Prostate gland (tissue), 2 donors: ENCODE results near the gene CCT3. TPM values are rescaled to one million over a fixed set of nuclear protein-coding genes. Genes with fewer than 3 reads are reported as not detected.

Experiments
- DNase-seq: peaks from one replicate; pipeline ENCODE4 v3.0.0-alpha.2; 2019; ENCODE audit warnings: low spot score
- H3K27ac ChIP-seq, 2 donors: fragments of 200-600 bp; sonication (generic); 2 replicates each; pipeline ENCODE4 v1.5.1; 2017 to 2019
- H3K27me3 ChIP-seq: fragments of 200-600 bp; sonication (generic); replicated peaks from 2 replicates; pipeline ENCODE4 v1.5.1; 2019; ENCODE audit not compliant: insufficient read depth
- H3K36me3 ChIP-seq, 2 donors: fragments of 200-600 bp; sonication (generic); 1 replicate in 1 of 2; 2 replicates in 1 of 2; pipeline versions ENCODE4 v1.5.1 to v1.8.1; 2017 to 2019
- H3K4me1 ChIP-seq: fragments of 200-600 bp; sonication (generic); replicated peaks from 2 replicates; pipeline ENCODE4 v1.5.1; 2019
- H3K4me3 ChIP-seq, 2 donors: fragments of 200-600 bp; sonication (generic); 2 replicates each; pipeline ENCODE4 v1.5.1; 2017 to 2019
- H3K9me3 ChIP-seq: fragments of 200-600 bp; sonication (generic); 2 replicates; pipeline ENCODE4 v1.5.1; 2017
- POLR2A ChIP-seq: fragments of 450-650 bp; IDR thresholded peaks from one replicate; pipeline ENCODE4 v1.6.1; 2016; ENCODE audit warnings: antibody characterized with exemption, mild to moderate bottlenecking
- POLR2AphosphoS5 ChIP-seq: sonication (generic); formaldehyde crosslinking; IDR thresholded peaks from one replicate; pipeline ENCODE4 v1.6.1; 2017; ENCODE audit warnings: antibody characterized with exemption
- WGBS: methylation state at CpG from one replicate; pipeline ENCODE4 v1.1.5; 2018; 5-methylcytosine and 5-hydroxymethylcytosine counted together
- intact Hi-C: fragments of 100-400 bp; cut with DNase I; formaldehyde crosslinking; loops from one replicate; pipeline ENCODE4 v1.14.2; 2022
- total RNA-seq, 2 donors: library from RNA; depleted of rRNA; stranded (reverse); fragments of >200 nt; gene quantifications; one replicate each; pipeline ENCODE4 v1.1.0, GENCODE V29; 2016
- TF ChIP-seq, protein P1 (sequence below), 4 experiments: fragments of 200-600 bp in 2 of 4; fragments of 450-650 bp in 2 of 4; sonication (generic) in 2 of 4; IDR thresholded peaks; 1 replicate in 3 of 4; 2 replicates in 1 of 4; pipeline ENCODE4 v1.5.1; 2016 to 2019; ENCODE audit warnings: antibody characterized with exemption in 4 of 4, mild to moderate bottlenecking in 2 of 4, moderate library complexity in 2 of 4

The CCT3 gene
- total RNA-seq, 2 donors from 2014 or later = 144 to 167 TPM

DNA sequence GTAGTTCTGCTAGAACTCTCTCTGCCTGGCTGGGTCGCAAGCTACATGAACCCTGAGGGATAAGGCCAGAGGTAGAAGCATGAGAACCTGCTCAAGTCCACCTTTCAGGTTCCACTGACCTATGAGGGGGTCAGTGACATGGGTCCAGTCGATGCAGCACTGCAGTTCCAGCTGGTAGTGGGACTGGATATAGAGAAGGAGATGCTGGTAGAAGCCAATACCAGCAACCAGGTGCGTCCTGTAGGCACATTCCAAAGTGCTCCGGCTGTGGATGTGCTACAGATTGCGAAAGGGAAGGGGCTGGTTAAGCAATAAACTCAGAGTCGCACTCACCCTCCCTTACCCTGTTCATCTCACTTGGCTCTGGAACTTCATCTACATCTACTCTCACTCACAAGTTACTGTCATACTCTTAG, 61.1 kb downstream of the CCT3 start:
- WGBS = 66% methylated on average over 6 of the region's 6 CpGs
- Histone ChIP-seq H3K36me3 (peaks cover 8 to 19% of the 10 kb centered on the region in 2 donors), H3K4me1 (no peaks in the 10 kb centered on the region), H3K27me3 (no peaks in the 10 kb centered on the region), H3K9me3 (no peaks in the 10 kb centered on the region), H3K27ac (no peak overlapping the region), H3K4me3 (no peak overlapping the region)
- TF ChIP-seq POLR2AphosphoS5 (no peak), POLR2A (no peak)
- TF ChIP-seq, protein P1, sequence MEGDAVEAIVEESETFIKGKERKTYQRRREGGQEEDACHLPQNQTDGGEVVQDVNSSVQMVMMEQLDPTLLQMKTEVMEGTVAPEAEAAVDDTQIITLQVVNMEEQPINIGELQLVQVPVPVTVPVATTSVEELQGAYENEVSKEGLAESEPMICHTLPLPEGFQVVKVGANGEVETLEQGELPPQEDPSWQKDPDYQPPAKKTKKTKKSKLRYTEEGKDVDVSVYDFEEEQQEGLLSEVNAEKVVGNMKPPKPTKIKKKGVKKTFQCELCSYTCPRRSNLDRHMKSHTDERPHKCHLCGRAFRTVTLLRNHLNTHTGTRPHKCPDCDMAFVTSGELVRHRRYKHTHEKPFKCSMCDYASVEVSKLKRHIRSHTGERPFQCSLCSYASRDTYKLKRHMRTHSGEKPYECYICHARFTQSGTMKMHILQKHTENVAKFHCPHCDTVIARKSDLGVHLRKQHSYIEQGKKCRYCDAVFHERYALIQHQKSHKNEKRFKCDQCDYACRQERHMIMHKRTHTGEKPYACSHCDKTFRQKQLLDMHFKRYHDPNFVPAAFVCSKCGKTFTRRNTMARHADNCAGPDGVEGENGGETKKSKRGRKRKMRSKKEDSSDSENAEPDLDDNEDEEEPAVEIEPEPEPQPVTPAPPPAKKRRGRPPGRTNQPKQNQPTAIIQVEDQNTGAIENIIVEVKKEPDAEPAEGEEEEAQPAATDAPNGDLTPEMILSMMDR (IDR thresholded peaks at IDR 0.05) = no peak
- intact Hi-C loops = no loop called here
- no peak for DNase-seq

DNA sequence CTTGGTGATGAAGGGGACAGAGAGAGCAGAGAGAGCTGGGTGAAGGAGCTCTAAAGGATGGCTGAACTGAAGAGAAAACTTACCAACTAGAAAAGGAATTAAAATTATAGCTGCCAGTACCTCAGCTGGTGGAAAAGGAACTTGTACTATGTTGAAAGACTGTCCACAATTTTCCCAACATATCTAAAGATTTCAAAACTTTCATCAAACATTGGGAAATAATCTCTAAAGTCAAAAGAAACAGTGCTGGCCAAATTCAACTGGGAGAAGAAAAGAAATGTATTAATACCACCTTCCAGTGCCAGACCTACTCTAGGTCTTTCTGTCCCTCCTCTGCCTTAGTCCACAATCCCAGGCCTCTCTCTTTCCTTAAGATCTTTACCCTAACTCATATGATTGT, 61.6 kb downstream of the CCT3 start:
- DNase-seq = no peak
- intact Hi-C loops = no loop called here
- H3K9me3 ChIP-seq = no peaks in the 10 kb centered on the region
- no peak overlapping the region for H3K4me3 ChIP-seq
- peaks cover 8 to 19% of the 10 kb centered on the region in 2 donors for H3K36me3 ChIP-seq
- H3K27ac ChIP-seq = no peak overlapping the region
- TF ChIP-seq, protein P1 (IDR thresholded peaks at IDR 0.05) = no peak
- TF ChIP-seq POLR2A = no peak
- TF ChIP-seq POLR2AphosphoS5 = no peak
- no peaks in the 10 kb centered on the region for H3K4me1 ChIP-seq
- H3K27me3 ChIP-seq = no peaks in the 10 kb centered on the region

DNA sequence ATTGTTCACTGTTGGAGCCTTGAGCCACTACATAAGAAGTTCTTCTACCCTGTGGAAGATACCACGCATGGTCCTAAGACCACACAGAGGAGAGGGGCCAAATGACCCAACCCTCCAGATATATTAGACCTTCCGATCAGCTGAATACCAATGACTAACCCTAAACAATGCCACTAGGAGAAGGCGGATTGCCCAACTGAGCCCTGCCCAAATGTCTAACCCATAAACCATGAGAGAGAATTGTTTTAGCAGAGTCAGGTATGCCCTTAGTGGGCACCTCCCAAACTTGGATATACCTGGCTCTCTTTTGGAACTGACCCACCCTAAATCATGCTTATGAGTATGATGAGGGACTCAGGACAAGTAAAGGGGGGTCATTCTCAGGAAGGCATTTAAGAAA, 67.8 kb downstream of the CCT3 start:
- Histone ChIP-seq H3K9me3 (no peaks in the 10 kb centered on the region), H3K27me3 (no peaks in the 10 kb centered on the region), H3K4me1 (no peaks in the 10 kb centered on the region), H3K36me3 (peaks cover 22 to 35% of the 10 kb centered on the region in 2 donors), H3K4me3 (no peak overlapping the region), H3K27ac (no peak overlapping the region)
- TF ChIP-seq POLR2AphosphoS5 = no peak
- TF ChIP-seq, protein P1 (IDR thresholded peaks at IDR 0.05) = no peak
- no peak for TF ChIP-seq POLR2A
- intact Hi-C loops = no loop called here
- DNase-seq = no peak
- WGBS = 89% methylated on average over 3 of the region's 3 CpGs

DNA sequence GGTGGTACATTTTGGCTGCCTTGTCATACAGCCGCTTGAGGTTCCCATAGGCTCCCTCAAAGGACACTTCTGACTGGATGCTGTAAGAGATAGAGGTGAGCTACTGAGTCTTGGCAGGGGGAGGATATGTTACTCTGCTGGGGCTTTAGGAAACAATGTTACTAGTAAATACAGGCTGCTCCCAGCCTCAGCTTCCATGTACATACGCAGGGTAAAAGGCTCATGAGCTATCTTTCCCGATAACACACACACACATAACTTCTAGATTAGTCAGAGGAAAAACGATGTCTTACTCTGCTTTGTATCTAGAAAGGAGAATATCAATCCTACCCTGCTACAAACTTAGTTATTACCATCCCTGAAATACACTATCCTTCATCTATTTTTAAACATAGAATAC, 69.8 kb downstream of the CCT3 start:
- Histone ChIP-seq H3K36me3 (peaks cover 23 to 27% of the 10 kb centered on the region in 2 donors), H3K9me3 (no peaks in the 10 kb centered on the region), H3K4me3 (no peak overlapping the region), H3K4me1 (no peaks in the 10 kb centered on the region), H3K27me3 (no peaks in the 10 kb centered on the region), H3K27ac (no peak overlapping the region)
- intact Hi-C loops = no loop called here
- no peak for DNase-seq
- WGBS = 86% methylated on average over 4 of the region's 4 CpGs
- TF ChIP-seq, protein P1 (IDR thresholded peaks at IDR 0.05) = no peak
- TF ChIP-seq POLR2AphosphoS5 (no peak), POLR2A (no peak)

DNA sequence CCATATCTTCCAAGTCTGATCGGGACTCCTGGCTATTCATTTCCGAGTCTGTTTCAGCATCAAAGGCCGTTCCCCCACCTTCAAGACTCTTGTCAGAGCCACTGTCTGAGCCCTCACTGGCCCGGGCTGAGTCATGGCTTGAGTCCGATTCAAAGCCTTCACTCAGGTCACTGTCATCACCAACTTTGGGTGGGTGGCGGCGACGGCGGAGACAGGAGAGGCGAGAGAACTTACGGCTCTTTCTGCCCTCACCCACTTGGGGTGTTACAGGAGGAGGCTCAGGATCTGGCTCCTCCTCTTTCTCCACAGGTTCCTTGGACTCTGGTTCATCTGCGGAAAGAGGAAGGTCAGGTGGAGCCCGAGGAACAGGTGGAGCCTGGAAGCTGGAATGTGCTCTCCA, 72.0 kb downstream of the CCT3 start:
- TF ChIP-seq POLR2AphosphoS5 = no peak
- TF ChIP-seq, protein P1 (IDR thresholded peaks at IDR 0.05) = no peak
- TF ChIP-seq POLR2A = no peak
- no peaks in the 10 kb centered on the region for H3K4me1 ChIP-seq
- intact Hi-C loops = no loop called here
- H3K4me3 ChIP-seq = no peak overlapping the region
- 87% methylated on average over 13 of the region's 13 CpGs for WGBS
- H3K9me3 ChIP-seq = no peaks in the 10 kb centered on the region
- no peak overlapping the region for H3K27ac ChIP-seq
- DNase-seq = no peak
- peaks cover 21 to 25% of the 10 kb centered on the region in 2 donors for H3K36me3 ChIP-seq
- H3K27me3 ChIP-seq = no peaks in the 10 kb centered on the region
